ENCODE measurements around the gene CENPA.

The CENPA gene

GRCh38 chr2:26818255-26818654 is 32.4 kb downstream of the CENPA start:
- no peak for TF ChIP-seq CTCF (conservative IDR thresholded peaks at IDR 0.05; ENCODE audit: control insufficient read depth, insufficient read depth, low read depth, low read length)
- H3K4me3 ChIP-seq (ENCODE audit: control insufficient read depth, low read depth, low read length) = no peak overlapping the region
- no peak for DNase-seq (ENCODE audit: low read depth)

GRCh38 chr2:26818972-26819371 is 33.1 kb downstream of the CENPA start:
- no peak for DNase-seq (ENCODE audit: low read depth)
- H3K4me3 ChIP-seq (ENCODE audit: control insufficient read depth, low read depth, low read length) = no peak overlapping the region
- TF ChIP-seq CTCF (conservative IDR thresholded peaks at IDR 0.05; ENCODE audit: control insufficient read depth, insufficient read depth, low read depth, low read length) = no peak

- DNase-seq (ENCODE audit: low read depth) = no peak
- TF ChIP-seq CTCF (conservative IDR thresholded peaks at IDR 0.05; ENCODE audit: control insufficient read depth, insufficient read depth, low read depth, low read length) = no peak
- H3K4me3 ChIP-seq (ENCODE audit: control insufficient read depth, low read depth, low read length) = no peak overlapping the region
Measured at GRCh38 chr2:26820932-26821331, 35.1 kb downstream of the CENPA start.

- no peak for TF ChIP-seq CTCF (conservative IDR thresholded peaks at IDR 0.05; ENCODE audit: control insufficient read depth, insufficient read depth, low read depth, low read length)
- no peak overlapping the region for H3K4me3 ChIP-seq (ENCODE audit: control insufficient read depth, low read depth, low read length)
- no peak for DNase-seq (ENCODE audit: low read depth)
Measured at GRCh38 chr2:26822877-26823276, 37.0 kb downstream of the CENPA start.

GRCh38 chr2:26838121-26838906 is 52.5 kb downstream of the CENPA start:
- DNase-seq (ENCODE audit: low read depth) = peak; percentile 36
- no peak for TF ChIP-seq CTCF (conservative IDR thresholded peaks at IDR 0.05; ENCODE audit: control insufficient read depth, insufficient read depth, low read depth, low read length)
- no peak overlapping the region for H3K4me3 ChIP-seq (ENCODE audit: control insufficient read depth, low read depth, low read length)

- no peak overlapping the region for H3K4me3 ChIP-seq (ENCODE audit: control insufficient read depth, low read depth, low read length)
- no peak for DNase-seq (ENCODE audit: low read depth)
Measured at GRCh38 chr2:26840937-26841610, 55.2 kb downstream of the CENPA start.

More at GRCh38 chr2:26840937-26841610, 55.2 kb downstream of the CENPA start:
- peak; percentile 16 for TF ChIP-seq CTCF (conservative IDR thresholded peaks at IDR 0.05; ENCODE audit: control insufficient read depth, insufficient read depth, low read depth, low read length)

Measured in fibroblast of mammary gland (primary cell).